HG03439 (cell line): ENCODE data around the gene CACNA1D.

ENCODE experiments used
- ATAC-seq: cut with Tn5 transposase; IDR thresholded peaks from one replicate; pipeline ENCODE4 v1.9.1; 2021; ENCODE audit warnings: mild to moderate bottlenecking, moderate library complexity; ENCODE audit not compliant: unreplicated experiment

The CACNA1D gene

DNA sequence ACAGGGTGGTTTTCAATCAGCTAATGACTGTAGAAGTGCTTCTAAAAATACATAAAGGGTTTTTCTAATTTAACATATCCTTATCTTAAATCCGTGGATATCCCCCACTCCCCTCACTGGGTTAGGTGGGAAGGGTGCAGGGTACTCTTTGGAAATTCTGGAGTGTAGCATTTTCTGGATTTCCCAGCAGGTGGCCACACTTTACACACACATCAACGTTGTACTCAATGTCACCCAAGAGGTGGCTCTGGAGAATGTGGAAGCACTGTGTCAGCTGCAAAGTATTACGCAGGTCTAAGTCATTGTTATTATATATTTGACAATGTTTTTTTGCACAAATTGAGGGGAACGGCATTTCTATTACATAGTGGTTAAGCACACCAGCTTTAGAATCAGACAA lies 183.0 kb downstream of the CACNA1D start:
- no peak for ATAC-seq

GRCh38 chr3:53680028-53680427 lies 185.6 kb downstream of the CACNA1D start:
- no peak for ATAC-seq

GRCh38 chr3:53682807-53683206 lies 188.4 kb downstream of the CACNA1D start:
- no peak for ATAC-seq

DNA sequence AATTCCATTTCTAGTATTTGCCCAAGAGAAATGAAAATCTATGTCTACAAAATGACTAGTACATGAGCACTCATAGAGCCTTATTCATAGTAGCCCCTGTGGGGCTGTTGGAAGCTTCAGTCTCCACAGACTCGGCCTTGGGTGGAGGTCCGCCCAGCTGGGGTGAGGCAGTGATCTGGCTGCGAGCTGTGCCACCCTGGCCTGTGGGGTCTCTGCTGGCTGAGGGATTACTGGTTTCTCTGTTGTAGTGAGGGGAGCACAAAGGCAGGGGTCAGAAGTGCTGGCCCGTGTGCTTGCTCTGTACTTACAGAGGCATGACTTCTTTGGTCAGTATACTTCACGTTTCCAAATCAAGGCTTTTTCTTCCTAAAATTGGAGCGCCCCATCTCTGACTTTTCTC lies 193.7 kb downstream of the CACNA1D start:
- no peak for ATAC-seq

GRCh38 chr3:53688989-53689388 lies 194.6 kb downstream of the CACNA1D start:
- ATAC-seq, result no peak

DNA sequence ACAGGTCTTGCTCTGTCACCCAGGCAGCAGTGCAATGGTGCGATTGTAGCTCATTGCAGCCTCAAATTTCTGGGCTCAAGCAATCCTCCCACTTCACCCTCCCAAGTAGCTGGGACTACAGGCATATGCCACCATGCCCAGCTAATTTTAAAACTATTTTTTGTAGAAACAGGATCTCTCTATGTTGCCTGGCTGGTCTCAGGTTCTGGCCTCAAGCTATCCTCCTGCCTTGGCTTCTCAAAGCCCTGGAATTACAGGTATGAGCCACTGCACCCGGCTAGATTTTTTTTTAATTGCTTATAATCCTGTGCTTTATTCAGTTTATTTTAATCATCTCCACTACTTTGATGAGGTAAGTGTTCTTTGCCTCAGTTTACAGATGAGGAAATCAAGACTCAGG lies 195.3 kb downstream of the CACNA1D start:
- no peak for ATAC-seq

GRCh38 chr3:53690521-53690920 lies 196.1 kb downstream of the CACNA1D start:
- ATAC-seq, result no peak

- no peak for ATAC-seq
Observed at GRCh38 chr3:53691349-53691748, 196.9 kb downstream of the CACNA1D start.

DNA sequence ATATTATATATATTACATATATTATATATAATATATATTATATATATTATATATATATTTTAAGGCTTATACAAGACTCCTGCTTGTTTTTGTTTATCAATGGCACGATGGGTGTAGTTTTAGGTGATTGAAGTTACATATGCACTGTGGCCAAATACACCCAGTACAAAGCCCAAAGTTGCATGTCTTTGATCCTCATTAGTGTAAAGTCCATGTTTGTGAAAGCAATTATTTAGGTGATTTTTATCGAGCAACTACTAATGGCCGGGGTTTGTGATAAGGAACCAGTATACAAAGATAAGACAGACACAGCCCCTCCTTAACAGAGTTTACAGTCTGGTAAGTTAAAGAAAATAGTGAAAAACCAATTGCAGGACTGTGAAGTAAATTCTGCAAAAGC lies 197.5 kb downstream of the CACNA1D start:
- no peak for ATAC-seq

- no peak for ATAC-seq
Observed at GRCh38 chr3:53693451-53693850, 199.0 kb downstream of the CACNA1D start.

- ATAC-seq, result no peak
Observed at GRCh38 chr3:53694046-53694445, 199.6 kb downstream of the CACNA1D start.

- no peak for ATAC-seq
Observed at GRCh38 chr3:53694666-53695323, 200.4 kb downstream of the CACNA1D start.

DNA sequence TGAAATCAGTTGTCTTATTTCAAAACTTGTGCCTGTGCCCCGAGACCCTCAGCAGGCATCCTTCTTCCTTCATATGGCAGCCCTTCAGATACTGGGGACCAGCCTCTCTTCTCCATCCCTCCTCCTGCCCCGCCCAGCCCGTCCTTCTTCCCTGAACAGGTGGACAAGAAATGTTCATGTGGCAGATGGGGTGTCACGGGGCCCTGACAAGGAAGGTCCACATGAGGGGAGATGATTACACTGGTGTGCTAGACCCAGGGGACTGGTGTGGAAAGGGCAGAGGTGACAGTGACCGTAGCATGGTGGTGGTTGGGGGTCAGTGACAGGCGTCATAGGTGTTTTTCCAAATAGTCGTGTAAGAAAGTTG lies 200.9 kb downstream of the CACNA1D start:
- no peak for ATAC-seq

- no peak for ATAC-seq
Observed at GRCh38 chr3:53696401-53697172, 202.2 kb downstream of the CACNA1D start.

DNA sequence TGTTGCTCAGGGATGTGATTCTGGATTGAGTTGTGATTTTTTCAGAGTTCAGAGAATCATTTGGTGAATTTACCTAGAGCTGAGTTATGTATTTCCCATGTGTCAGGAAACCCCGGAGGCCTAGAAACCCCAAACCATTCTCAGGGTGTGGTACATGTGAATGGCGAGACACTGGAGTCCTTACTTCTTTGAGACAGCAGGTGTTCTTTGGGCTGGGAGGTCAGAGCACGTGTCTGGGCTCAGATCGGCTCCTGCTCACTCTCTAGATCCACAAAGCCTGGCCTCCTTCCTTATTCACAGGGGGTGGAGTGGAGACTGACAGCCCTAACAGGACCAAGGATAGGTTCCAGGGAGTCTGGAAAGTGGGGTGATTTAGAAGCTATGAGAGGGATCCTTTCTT lies 206.0 kb downstream of the CACNA1D start:
- no peak for ATAC-seq

GRCh38 chr3:53702776-53703530 lies 208.5 kb downstream of the CACNA1D start:
- ATAC-seq, result no peak

GRCh38 chr3:53703630-53704362 lies 209.4 kb downstream of the CACNA1D start:
- ATAC-seq, result no peak

- ATAC-seq, result no peak
Observed at GRCh38 chr3:53704363-53704725, 209.9 kb downstream of the CACNA1D start.

DNA sequence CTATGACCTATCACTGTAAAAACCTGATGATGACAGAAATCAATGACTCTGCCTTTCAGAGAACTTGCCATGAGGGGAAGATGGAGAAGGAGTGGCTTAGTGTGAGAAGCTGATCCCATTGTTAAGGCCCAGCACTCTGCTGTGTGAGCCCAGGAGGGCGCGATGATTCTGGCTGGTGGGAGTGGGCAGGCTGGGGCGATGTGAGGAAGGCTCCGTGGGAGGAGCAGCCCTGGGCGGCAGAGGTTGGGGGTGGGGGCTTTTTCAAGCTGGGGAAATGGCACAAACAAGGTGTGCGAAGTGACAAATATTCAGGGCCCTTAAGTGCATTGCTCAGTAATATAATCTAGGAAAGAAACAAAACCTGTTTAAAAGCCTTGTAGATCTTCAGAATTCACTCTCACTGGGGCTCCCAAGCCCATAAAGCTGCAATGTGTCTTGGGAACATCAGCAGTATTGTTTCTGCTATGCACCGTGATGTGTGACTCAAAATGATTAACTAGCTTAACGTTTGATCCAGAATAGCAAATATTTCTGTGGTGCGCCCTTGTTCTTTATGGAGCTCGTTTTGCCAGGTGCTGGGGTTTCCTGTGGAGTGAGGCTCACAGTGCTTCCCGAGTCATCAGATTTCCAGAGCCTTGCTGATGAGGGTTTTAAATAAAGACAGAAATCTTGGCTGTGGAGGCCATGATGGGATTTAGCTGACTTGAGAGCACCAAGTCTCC lies 210.8 kb downstream of the CACNA1D start:
- no peak for ATAC-seq

- no peak for ATAC-seq
Observed at GRCh38 chr3:53705774-53706173, 211.4 kb downstream of the CACNA1D start.

- no peak for ATAC-seq
Observed at GRCh38 chr3:53707222-53707621, 212.8 kb downstream of the CACNA1D start.
